Liver (tissue), 9 donors: ENCODE results near the gene CASQ2. TPM values are rescaled to one million over a fixed set of nuclear protein-coding genes. Genes with fewer than 3 reads are reported as not detected.

Experiments used
- DNase-seq: peaks from one replicate; pipeline ENCODE4 v3.0.0-alpha.2; 2017; ENCODE audit warnings: low spot score
- H3K27ac ChIP-seq, 2 donors: one replicate each; pipeline ENCODE4 v1.7.0; 2013; ENCODE audit warnings: inconsistent platforms in 2 of 2, low read length in 2 of 2, control low read depth in 1 of 2, low read depth in 1 of 2, mild to moderate bottlenecking in 1 of 2
- H3K27me3 ChIP-seq, 4 donors: one replicate each; pipeline versions ENCODE4 v1.6.1 to v1.7.0; 2013; ENCODE audit warnings: low read length in 3 of 4, inconsistent platforms in 1 of 4, mild to moderate bottlenecking in 1 of 4, moderate library complexity in 1 of 4; ENCODE audit not compliant: control insufficient read depth in 4 of 4, insufficient read depth in 4 of 4
- H3K36me3 ChIP-seq, 4 donors: one replicate each; pipeline versions ENCODE4 v1.6.1 to v1.7.0; 2013; ENCODE audit warnings: low read length in 3 of 4, mild to moderate bottlenecking in 3 of 4, low read depth in 1 of 4, moderate library complexity in 1 of 4; ENCODE audit not compliant: control insufficient read depth in 4 of 4, insufficient read depth in 3 of 4
- H3K4me1 ChIP-seq, 4 donors: one replicate each; pipeline versions ENCODE4 v1.6.1 to v1.7.0; 2013; ENCODE audit warnings: low read length in 3 of 4, mild to moderate bottlenecking in 3 of 4, moderate library complexity in 1 of 4; ENCODE audit not compliant: control insufficient read depth in 4 of 4, insufficient read depth in 4 of 4
- H3K4me3 ChIP-seq, 3 donors: one replicate each; pipeline versions ENCODE4 v1.6.1 to v1.7.0; 2013; ENCODE audit warnings: low read length in 3 of 3, control low read depth in 1 of 3, low read depth in 1 of 3, mild to moderate bottlenecking in 1 of 3
- H3K9ac ChIP-seq, 2 donors: one replicate each; pipeline ENCODE4 v1.7.0; 2013; ENCODE audit warnings: low read length in 2 of 2, mild to moderate bottlenecking in 2 of 2, moderate library complexity in 2 of 2, control low read depth in 1 of 2, low read depth in 1 of 2
- H3K9me3 ChIP-seq, 4 donors: one replicate each; pipeline versions ENCODE4 v1.6.1 to v1.7.0; 2013; ENCODE audit warnings: low read length in 3 of 4; ENCODE audit not compliant: control insufficient read depth in 4 of 4
- CTCF ChIP-seq: fragments of 150-350 bp; IDR thresholded peaks from 2 replicates; pipeline ENCODE4 v1.5.1; 2017; ENCODE audit warnings: improper control_type of control experiment, low read depth, low read length; ENCODE audit not compliant: missing input control
- EGR1 ChIP-seq, 2 donors: IDR thresholded peaks; 2 replicates each; pipeline ENCODE4 v1.6.1; 2016 to 2018; ENCODE audit warnings: antibody characterized with exemption in 2 of 2, low read depth in 2 of 2
- FOXA1 ChIP-seq: IDR thresholded peaks from 2 replicates; pipeline ENCODE4 v1.6.1; 2016; ENCODE audit warnings: antibody characterized with exemption
- FOXA2 ChIP-seq: IDR thresholded peaks from 2 replicates; pipeline ENCODE4 v1.6.1; 2016; ENCODE audit warnings: antibody characterized with exemption
- GABPA ChIP-seq, 2 donors: IDR thresholded peaks in 1 of 2; conservative IDR thresholded peaks in 1 of 2; 2 replicates each; pipeline ENCODE4 v1.6.1; 2016; ENCODE audit warnings: antibody characterized with exemption in 2 of 2, mild to moderate bottlenecking in 1 of 2, moderate library complexity in 1 of 2
- HNF4A ChIP-seq, 2 donors: conservative IDR thresholded peaks; 2 replicates each; pipeline ENCODE4 v1.6.1; 2016; ENCODE audit warnings: antibody characterized with exemption in 2 of 2, mild to moderate bottlenecking in 2 of 2
- HNF4G ChIP-seq: IDR thresholded peaks from 2 replicates; pipeline ENCODE4 v1.6.1; 2016; ENCODE audit warnings: antibody characterized with exemption
- JUND ChIP-seq, 2 donors: IDR thresholded peaks; 2 replicates each; pipeline ENCODE4 v1.6.1; 2016; ENCODE audit warnings: antibody characterized with exemption in 2 of 2
- MAX ChIP-seq: IDR thresholded peaks from 2 replicates; pipeline ENCODE4 v1.6.1; 2016; ENCODE audit warnings: antibody characterized with exemption
- NR2F2 ChIP-seq: IDR thresholded peaks from 2 replicates; pipeline ENCODE4 v1.6.1; 2016; ENCODE audit warnings: antibody characterized with exemption
- REST ChIP-seq: IDR thresholded peaks from 2 replicates; pipeline ENCODE4 v1.6.1; 2016; ENCODE audit warnings: antibody characterized with exemption, mild to moderate bottlenecking
- RXRA ChIP-seq, 2 donors: IDR thresholded peaks; 2 replicates each; pipeline ENCODE4 v1.6.1; 2017 to 2018; ENCODE audit warnings: antibody characterized with exemption in 2 of 2, mild to moderate bottlenecking in 1 of 2
- SP1 ChIP-seq: IDR thresholded peaks from 2 replicates; pipeline ENCODE4 v1.6.1; 2018; ENCODE audit warnings: antibody characterized with exemption, mild to moderate bottlenecking
- TAF1 ChIP-seq: conservative IDR thresholded peaks from 2 replicates; pipeline ENCODE4 v1.6.1; 2016; ENCODE audit warnings: antibody characterized with exemption, mild to moderate bottlenecking
- WGBS: extraction: QIAGEN DNeasy Blood & Tissue Kit; methylation state at CpG from one replicate; pipeline ENCODE4 v1.1.7; 2013; 5-methylcytosine and 5-hydroxymethylcytosine counted together
- polyA plus RNA-seq, 2 donors: library from polyadenylated mRNA; stranded (reverse) in 1 of 2; unstranded in 1 of 2; fragments of 200-250 nt in 1 of 2; fragments of >200 nt in 1 of 2; fragmentation: Nextera tagmentation in 1 of 2; extraction: Ambion mirVana in 1 of 2; gene quantifications; one replicate each; pipeline versions ENCODE4 v1.2.1 to v1.2.3, GENCODE V29; 2013 to 2015
- total RNA-seq, 2 donors: library from RNA; depleted of rRNA; stranded (reverse); fragments of >200 nt; gene quantifications; one replicate each; pipeline ENCODE4 v1.2.3, GENCODE V29; 2014
- TF ChIP-seq, protein P1 (sequence below): IDR thresholded peaks from 2 replicates; pipeline ENCODE4 v1.6.1; 2016; ENCODE audit warnings: antibody characterized with exemption
- TF ChIP-seq, protein P2 (sequence below): IDR thresholded peaks from 2 replicates; pipeline ENCODE4 v1.6.1; 2016; ENCODE audit warnings: antibody characterized with exemption
- donor health status: healthy.
- donor health status: healthy.
- donor health status: healthy.
- donor health status: healthy.
- donor health status: healthy.

The CASQ2 gene
- total and polyA plus RNA-seq, 4 donors, result 0.33 to 1.1 TPM; not detected in 2

DNA sequence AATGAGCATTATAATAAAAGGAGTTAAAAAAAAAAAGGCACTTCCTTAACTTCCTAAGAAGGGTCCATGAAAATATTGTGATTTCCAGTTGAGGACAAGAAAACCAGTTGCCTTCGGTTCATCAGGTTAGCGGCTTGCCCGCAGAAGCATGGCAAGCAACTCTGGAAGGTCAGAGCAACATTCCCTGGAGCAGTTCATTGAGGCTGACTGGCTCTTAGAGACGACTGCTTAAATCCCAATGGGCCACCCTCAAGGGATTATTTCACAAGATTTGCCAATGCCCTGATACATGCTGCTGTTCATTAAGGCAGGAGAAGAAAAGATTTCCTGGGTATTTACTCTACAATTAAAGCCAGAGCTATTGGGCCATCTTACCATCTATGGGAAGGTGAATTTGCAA is 29.0 kb upstream of the CASQ2 start (continued):
- no peak for TF ChIP-seq REST
- TF ChIP-seq, protein P1, sequence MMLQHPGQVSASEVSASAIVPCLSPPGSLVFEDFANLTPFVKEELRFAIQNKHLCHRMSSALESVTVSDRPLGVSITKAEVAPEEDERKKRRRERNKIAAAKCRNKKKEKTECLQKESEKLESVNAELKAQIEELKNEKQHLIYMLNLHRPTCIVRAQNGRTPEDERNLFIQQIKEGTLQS, result no peak
- no peak for TF ChIP-seq EGR1 (IDR thresholded peaks at IDR 0.05; ENCODE audit: low read depth in 2 of 2)
- TF ChIP-seq JUND (IDR thresholded peaks at IDR 0.05), result no peak
- no peak for TF ChIP-seq HNF4A (conservative IDR thresholded peaks at IDR 0.05)

DNA sequence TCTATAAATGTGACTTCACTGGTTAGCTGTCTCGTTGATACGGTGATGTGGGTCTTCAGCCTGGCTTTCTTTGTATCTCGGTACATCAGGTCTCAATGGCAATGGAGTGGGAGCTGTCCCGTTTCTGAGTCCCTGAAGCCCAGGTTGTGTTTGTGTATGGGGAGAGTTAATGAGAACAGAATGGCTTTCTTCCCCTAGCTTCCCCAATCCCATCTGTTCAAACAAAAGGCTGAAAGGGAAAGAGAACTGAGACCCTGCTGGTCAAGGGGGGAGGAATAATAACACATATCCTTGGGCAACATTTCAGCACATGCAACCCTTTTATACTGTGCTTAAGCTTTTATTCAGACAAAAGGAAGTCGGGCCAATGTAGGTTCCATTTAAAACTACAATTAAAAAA is 28.4 kb upstream of the CASQ2 start:
- WGBS, result 66% methylated on average over 5 of the region's 5 CpGs
- no peak overlapping the region for H3K27ac ChIP-seq
- H3K9me3 ChIP-seq, result no peaks in the 10 kb centered on the region
- no peak overlapping the region for H3K9ac ChIP-seq
- H3K4me3 ChIP-seq, result no peak overlapping the region
- H3K36me3 ChIP-seq, result no peaks in the 10 kb centered on the region
- no peak for TF ChIP-seq SP1
- no peak for TF ChIP-seq MAX
- no peak for TF ChIP-seq FOXA1
- no peak for TF ChIP-seq JUND (IDR thresholded peaks at IDR 0.05)
- TF ChIP-seq CTCF, result no peak
- TF ChIP-seq, protein P1, result no peak
- no peak for DNase-seq
- no peaks in the 10 kb centered on the region for H3K4me1 ChIP-seq
- peaks cover 0 to 3% (median 2%) of the 10 kb centered on the region in 4 donors for H3K27me3 ChIP-seq

GRCh38 chr1:115796036-115796435 is 27.5 kb upstream of the CASQ2 start:
- WGBS, result 81% methylated on average over 6 of the region's 6 CpGs
- no peak overlapping the region for H3K9ac ChIP-seq
- no peak for DNase-seq
- H3K9me3 ChIP-seq, result no peaks in the 10 kb centered on the region
- no peaks in the 10 kb centered on the region for H3K36me3 ChIP-seq
- H3K27ac ChIP-seq, result no peak overlapping the region
- peaks cover 0 to 3% (median 2%) of the 10 kb centered on the region in 4 donors for H3K27me3 ChIP-seq
- no peaks in the 10 kb centered on the region for H3K4me1 ChIP-seq
- H3K4me3 ChIP-seq, result no peak overlapping the region
- no peak for TF ChIP-seq HNF4G
- no peak for TF ChIP-seq HNF4A (conservative IDR thresholded peaks at IDR 0.05)
- no peak for TF ChIP-seq TAF1
- no peak for TF ChIP-seq CTCF
- TF ChIP-seq SP1, result no peak
- TF ChIP-seq JUND (IDR thresholded peaks at IDR 0.05), result no peak
- no peak for TF ChIP-seq FOXA1
- TF ChIP-seq GABPA (IDR thresholded peaks at IDR 0.05 in 1 of 2, conservative IDR thresholded peaks at IDR 0.05 in 1 of 2), result no peak
- TF ChIP-seq RXRA (IDR thresholded peaks at IDR 0.05), result no peak
- no peak for TF ChIP-seq EGR1 (IDR thresholded peaks at IDR 0.05; ENCODE audit: low read depth in 2 of 2)
- no peak for TF ChIP-seq FOXA2
- TF ChIP-seq, protein P2, sequence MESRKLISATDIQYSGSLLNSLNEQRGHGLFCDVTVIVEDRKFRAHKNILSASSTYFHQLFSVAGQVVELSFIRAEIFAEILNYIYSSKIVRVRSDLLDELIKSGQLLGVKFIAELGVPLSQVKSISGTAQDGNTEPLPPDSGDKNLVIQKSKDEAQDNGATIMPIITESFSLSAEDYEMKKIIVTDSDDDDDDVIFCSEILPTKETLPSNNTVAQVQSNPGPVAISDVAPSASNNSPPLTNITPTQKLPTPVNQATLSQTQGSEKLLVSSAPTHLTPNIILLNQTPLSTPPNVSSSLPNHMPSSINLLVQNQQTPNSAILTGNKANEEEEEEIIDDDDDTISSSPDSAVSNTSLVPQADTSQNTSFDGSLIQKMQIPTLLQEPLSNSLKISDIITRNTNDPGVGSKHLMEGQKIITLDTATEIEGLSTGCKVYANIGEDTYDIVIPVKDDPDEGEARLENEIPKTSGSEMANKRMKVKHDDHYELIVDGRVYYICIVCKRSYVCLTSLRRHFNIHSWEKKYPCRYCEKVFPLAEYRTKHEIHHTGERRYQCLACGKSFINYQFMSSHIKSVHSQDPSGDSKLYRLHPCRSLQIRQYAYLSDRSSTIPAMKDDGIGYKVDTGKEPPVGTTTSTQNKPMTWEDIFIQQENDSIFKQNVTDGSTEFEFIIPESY, result no peak
- TF ChIP-seq, protein P1, result no peak
- no peak for TF ChIP-seq MAX
- TF ChIP-seq NR2F2, result no peak
